GM18867 (cell line): Measurements from ENCODE around the gene LEUTX.

Experiments
- ATAC-seq: cut with Tn5 transposase; IDR thresholded peaks from one replicate; pipeline ENCODE4 v1.9.1; 2021; ENCODE audit warnings: mild to moderate bottlenecking, moderate library complexity; ENCODE audit not compliant: unreplicated experiment

Gene LEUTX

DNA sequence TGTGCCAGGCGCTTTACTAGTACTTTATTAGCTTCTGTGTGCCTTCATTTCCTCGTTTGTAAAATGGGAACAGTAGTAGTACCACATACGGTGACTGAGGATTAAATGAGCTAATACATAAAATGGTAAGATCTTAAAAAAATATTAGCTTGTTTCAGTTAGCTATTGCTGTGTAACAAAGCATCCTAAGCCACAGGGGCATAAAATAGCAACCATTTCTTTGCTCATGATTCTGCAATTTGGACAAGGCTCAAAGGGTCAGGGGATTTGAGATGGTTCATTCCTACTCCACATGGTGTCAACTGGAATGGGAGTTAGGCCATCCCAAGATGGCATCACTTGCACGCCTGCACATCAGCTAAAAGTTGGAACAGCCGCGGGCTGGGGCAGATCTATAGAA is 42.0 kb downstream of the LEUTX start:
- ATAC-seq: no peak

GRCh38 chr19:39823686-39824085 is 45.0 kb downstream of the LEUTX start:
- no peak for ATAC-seq

- peak; percentile 77 for ATAC-seq
Measured at GRCh38 chr19:39824143-39825092, 45.8 kb downstream of the LEUTX start.

DNA sequence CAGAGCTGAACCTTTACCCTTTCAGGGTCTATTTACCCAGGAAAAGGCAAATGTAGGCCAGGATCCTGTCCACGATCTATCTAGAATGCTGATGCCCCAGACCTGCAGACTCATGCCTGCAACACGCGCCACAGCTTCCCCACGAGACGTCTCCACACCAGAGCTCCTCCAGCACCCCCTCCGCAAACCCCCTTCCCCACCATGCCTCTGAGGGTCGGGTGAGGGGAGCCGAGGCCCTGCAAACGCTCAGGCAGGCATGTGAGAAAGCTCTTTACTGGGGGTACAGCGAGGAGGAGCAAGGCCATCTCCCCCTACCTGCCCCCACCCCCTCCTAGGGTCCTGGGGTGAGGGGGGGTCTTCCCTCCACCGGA is 46.4 kb downstream of the LEUTX start:
- ATAC-seq: no peak

- no peak for ATAC-seq
Measured at GRCh38 chr19:39825531-39826076, 47.0 kb downstream of the LEUTX start.

DNA sequence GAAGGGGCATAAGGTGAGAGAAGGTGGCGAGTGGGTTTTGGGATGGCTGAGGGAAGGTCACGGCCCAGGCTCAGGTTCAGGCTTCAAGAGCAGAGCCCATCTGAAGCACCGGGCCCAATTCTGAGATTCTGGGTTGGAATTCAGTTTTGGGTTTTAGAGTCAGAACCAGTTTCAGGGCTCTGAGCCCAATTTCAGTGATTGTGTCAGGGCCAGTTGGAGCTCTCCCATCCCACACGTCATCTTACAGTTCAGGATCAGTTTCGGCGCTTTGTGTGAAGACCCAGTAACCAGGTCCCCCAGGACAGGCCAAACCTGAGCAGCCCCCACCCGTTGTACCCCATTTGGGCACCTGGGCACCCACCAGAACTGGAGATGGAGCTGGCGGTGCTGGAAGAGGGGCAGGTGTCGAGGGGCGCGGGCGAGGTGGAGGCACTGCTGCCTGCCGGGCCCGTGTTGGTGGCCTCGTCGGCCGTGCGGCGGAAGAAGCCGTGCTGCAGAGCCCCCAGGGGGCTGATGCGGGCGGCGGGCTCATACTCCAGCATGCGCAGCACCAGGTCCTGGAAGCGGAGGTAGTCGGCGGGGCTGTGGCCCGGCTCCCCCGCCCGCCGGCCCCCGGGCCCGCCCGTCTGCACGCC is 47.8 kb downstream of the LEUTX start:
- no peak for ATAC-seq

DNA sequence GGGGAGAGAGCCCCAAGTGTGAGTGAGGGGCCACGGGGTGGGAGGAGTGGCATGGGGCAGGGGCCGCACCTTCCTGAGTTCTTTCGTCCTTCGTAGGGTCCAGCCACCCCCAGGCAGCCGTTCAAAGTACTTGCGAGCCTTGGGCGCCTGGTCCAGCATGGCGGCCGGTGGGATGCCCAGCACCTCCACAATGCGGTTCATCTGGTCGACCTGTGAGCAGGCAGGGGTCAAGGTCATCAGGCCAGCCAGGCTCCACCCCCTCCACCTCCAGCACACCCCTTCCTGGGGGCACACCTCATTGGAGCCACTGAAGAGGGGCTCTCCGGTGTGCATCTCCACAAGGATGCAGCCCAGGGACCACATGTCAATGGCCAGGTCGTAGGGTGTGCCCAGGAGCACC is 48.6 kb downstream of the LEUTX start:
- ATAC-seq: no peak

GRCh38 chr19:39828015-39828653 is 49.5 kb downstream of the LEUTX start:
- ATAC-seq: no peak

DNA sequence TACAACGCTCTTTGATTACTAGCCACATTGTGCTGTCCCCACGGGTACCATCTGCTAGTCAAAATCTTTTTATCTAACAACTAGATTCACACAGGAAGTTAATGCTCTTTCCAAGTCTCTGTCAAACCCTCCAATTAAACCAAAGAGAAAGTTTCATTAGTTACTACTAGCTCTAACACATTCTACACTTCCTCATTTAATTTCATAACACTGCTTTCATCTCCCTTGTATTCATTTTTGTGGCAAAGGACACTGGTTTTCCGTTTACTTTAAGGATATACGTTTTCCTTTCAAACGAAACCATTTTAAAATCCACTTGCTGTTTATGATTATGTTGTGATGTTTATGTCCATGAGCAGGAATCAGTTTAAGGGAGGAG is 50.0 kb downstream of the LEUTX start:
- no peak for ATAC-seq

DNA sequence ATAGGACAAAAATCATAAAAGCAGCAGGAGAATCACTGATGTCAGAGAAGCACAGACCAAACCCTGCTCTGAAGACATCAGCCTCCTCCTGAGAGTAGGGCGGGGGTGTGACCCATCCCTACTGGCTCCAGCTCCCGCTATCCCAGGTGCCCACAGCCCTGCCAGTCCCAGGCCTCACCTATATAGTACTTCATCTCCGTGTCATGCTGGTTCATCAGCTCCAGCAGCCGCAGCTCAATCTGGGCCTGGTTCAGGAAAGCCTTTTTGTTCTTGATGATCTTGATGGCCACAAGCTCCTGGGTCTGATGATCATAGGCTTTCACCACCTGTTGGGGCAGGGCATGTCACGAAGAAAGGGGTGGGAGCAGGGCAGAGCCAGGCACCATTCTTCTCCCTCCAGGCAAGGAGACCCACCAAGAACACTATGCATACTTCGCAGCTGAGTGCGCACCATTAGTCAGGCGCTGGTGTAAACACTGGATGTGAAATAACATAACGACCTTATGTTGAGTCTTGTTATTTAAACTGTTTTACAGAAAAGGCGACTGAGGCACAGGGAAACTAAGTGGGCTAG is 51.1 kb downstream of the LEUTX start:
- no peak for ATAC-seq

DNA sequence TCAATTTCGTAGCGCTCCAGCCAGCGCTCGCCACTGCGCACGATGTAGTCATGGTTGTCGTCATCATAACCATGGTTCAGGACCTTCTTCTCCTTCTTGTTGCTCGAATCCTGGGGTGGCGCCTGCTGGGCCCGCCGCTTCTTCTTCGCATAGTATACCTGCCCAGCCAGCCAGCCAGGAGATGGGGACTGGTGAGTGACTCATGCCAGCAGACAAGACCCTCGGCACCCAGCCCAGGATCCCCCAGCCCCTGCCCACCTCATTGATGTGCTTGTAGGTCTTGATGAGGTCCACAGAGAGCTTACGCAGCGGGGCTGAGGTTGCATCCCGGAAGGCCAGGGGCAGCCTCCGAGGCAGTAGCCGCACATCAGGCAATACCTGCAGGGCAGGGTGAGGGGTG is 51.8 kb downstream of the LEUTX start:
- ATAC-seq: no peak

DNA sequence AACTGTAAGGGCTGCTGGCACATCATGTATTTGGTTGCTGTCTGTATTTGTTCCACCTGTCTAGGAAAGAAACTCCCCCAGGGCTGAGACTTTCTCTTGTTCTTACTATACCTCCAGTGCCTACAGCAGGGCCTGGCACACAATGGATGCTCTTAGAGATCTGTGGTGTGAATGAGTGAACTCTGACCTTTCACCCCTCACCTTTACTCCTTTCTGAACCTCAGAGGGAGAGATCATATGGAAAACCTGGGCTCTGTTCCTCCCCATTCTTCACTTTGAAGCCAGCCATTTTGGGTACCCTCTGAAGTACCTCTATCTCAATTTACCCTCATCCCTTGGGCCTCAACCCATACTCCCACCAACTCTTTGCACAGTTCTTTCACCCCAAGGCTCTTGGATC is 52.2 kb downstream of the LEUTX start:
- ATAC-seq: no peak

DNA sequence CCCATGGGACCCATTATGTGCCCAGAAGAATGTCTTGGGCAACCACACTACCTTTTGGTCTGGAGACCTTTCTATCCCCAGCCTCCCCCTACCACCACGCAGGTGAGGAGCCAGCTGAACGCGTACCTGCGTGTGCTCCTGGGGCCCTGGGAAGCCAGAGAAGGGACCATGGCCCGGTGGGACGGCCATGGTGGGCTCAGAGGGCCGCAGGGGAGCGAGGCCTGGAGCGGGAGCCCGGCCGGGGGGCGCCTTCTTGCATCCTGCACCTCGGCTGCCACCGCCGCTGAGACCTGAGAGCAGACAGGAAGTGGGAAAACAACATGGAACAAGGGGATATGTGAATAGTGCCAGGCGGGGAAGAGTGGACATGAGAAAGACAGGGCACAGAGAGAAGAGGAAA is 53.0 kb downstream of the LEUTX start:
- no peak for ATAC-seq

DNA sequence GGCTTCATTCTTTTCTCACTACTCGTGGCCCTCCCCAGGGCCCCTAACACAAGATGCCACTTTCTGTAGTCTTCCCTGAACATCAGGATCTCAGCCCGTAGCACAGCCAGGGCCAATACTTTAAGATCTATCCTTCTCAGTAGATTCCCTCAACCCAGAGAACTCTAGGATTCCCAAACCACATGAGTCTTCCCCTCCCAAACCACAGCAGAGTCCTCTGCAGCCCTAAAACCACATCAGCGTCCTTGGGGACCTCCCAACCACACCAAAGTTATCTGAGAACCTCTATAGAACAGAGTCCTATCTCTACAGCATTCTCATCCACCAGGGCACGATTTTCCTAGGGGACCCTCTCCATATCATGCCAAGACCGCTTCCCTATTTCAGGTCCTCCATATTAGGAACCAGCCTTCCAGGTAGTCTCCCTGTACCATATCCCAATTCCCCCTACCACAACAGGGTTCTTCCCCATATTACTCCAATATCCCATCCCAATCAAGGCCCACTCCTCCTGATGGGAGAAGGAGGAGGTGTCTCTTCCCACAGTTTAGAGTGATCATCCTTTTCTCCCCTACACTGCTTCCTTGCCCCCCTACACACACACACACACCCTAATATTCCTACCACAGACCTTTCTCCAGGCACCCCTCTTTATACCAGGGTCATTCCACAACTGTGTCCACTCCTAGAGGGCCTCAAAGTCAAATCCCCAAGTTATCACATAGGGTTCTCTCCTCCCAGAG is 53.9 kb downstream of the LEUTX start:
- no peak for ATAC-seq

- ATAC-seq: no peak
Measured at GRCh38 chr19:39833160-39833463, 54.5 kb downstream of the LEUTX start.

GRCh38 chr19:39833464-39834286 is 55.0 kb downstream of the LEUTX start, which contains the start of gene DYRK1B:
TSS of gene DYRK1B (minus strand) at chr19:39834162. CDS start at chr19:39831867, 2,295 bp downstream.
- ATAC-seq: peak; percentile 81

GRCh38 chr19:39834287-39834841 is 55.7 kb downstream of the LEUTX start:
- no peak for ATAC-seq
